ENCODE data around the gene POLR2A. TPM values are rescaled to one million over a fixed set of nuclear protein-coding genes. Genes with fewer than 3 reads are reported as not detected.
A peak's percentile ranks its signal among the peaks of the same experiment; 100 is the strongest.

The POLR2A gene
- total RNA-seq, 1 experiment from 2014 or later, result 47.1 TPM

- Histone ChIP-seq H2AFZ (ENCODE audit: low read length) (no peak overlapping the region), H3K27ac (ENCODE audit: low read length) (no peak overlapping the region), H3K36me3 (ENCODE audit: low read depth, low read length) (peaks cover 61% of the 10 kb centered on the region), H3K9ac (ENCODE audit: low read length) (no peak overlapping the region), H3K4me3 (ENCODE audit: low read length) (no peak overlapping the region), H3K4me1 (ENCODE audit: insufficient read depth, low read length) (no peaks in the 10 kb centered on the region), H3F3A (ENCODE audit: low read length, unreplicated experiment) (no peaks in the 10 kb centered on the region), H4K20me1 (ENCODE audit: low read length) (no peaks in the 10 kb centered on the region), H3K79me2 (ENCODE audit: low read length) (no peaks in the 10 kb centered on the region), H3K9me3 (ENCODE audit: low read length) (no peaks in the 10 kb centered on the region), H3K9me2 (replicated peaks; ENCODE audit: low read length) (no peaks in the 10 kb centered on the region), H3K27me3 (ENCODE audit: low read length) (no peaks in the 10 kb centered on the region), H3K4me2 (ENCODE audit: low read length) (no peak overlapping the region)
- no peak for ATAC-seq
- POLR2A ChIA-PET (ENCODE audit: unreplicated experiment), result no interaction called here
- intact Hi-C loops (cut with micrococcal nuclease), result no loop called here
- BruUV-seq (replicated peaks), result no TSS peak
- TF ChIP-seq EZH2 (IDR thresholded peaks at IDR 0.05; ENCODE audit: low read length, unreplicated experiment) (no peak), EZH2phosphoT487 (IDR thresholded peaks at IDR 0.05; ENCODE audit: borderline replicate concordance, low read length) (no peak)
- TF ChIP-seq, protein P1, sequence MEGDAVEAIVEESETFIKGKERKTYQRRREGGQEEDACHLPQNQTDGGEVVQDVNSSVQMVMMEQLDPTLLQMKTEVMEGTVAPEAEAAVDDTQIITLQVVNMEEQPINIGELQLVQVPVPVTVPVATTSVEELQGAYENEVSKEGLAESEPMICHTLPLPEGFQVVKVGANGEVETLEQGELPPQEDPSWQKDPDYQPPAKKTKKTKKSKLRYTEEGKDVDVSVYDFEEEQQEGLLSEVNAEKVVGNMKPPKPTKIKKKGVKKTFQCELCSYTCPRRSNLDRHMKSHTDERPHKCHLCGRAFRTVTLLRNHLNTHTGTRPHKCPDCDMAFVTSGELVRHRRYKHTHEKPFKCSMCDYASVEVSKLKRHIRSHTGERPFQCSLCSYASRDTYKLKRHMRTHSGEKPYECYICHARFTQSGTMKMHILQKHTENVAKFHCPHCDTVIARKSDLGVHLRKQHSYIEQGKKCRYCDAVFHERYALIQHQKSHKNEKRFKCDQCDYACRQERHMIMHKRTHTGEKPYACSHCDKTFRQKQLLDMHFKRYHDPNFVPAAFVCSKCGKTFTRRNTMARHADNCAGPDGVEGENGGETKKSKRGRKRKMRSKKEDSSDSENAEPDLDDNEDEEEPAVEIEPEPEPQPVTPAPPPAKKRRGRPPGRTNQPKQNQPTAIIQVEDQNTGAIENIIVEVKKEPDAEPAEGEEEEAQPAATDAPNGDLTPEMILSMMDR (conservative IDR thresholded peaks at IDR 0.05; ENCODE audit: low read depth, low read length), result peak; percentile 43
- no peak for DNase-seq
- CTCF ChIA-PET, result interaction anchor here (0.7 kb wide), 1 partner anchor 68 kb away, joined by 4 read pairs; no protein-coding TSS in a partner anchor
Measured at GRCh38 chr17:7502987-7503386, 18.8 kb downstream of the POLR2A start.

DNA sequence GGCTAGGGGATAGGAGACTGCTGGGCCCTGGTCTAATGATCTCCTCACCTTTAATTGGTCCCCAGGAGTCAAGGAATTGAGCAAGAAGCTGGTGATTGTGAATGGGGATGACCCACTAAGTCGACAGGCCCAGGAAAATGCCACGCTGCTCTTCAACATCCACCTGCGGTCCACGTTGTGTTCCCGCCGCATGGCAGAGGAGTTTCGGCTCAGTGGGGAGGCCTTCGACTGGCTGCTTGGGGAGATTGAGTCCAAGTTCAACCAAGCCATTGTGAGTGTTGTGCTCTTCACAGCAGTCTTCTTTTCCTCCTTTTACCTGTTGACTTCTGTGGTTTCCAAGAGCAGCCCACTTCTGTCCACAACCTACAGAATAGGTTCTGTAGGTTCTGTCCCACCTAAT is 19.4 kb downstream of the POLR2A start:
- POLR2A ChIA-PET (ENCODE audit: unreplicated experiment), result no interaction called here
- Histone ChIP-seq H3K9me3 (ENCODE audit: low read length) (no peaks in the 10 kb centered on the region), H2AFZ (ENCODE audit: low read length) (no peak overlapping the region), H3F3A (ENCODE audit: low read length, unreplicated experiment) (no peaks in the 10 kb centered on the region), H3K4me1 (ENCODE audit: insufficient read depth, low read length) (no peaks in the 10 kb centered on the region), H3K79me2 (ENCODE audit: low read length) (no peaks in the 10 kb centered on the region), H3K9me2 (replicated peaks; ENCODE audit: low read length) (no peaks in the 10 kb centered on the region), H3K36me3 (ENCODE audit: low read depth, low read length) (peaks cover 61% of the 10 kb centered on the region), H3K9ac (ENCODE audit: low read length) (no peak overlapping the region), H3K27me3 (ENCODE audit: low read length) (no peaks in the 10 kb centered on the region), H3K4me3 (ENCODE audit: low read length) (no peak overlapping the region), H3K27ac (ENCODE audit: low read length) (no peak overlapping the region), H3K4me2 (ENCODE audit: low read length) (no peak overlapping the region), H4K20me1 (ENCODE audit: low read length) (no peaks in the 10 kb centered on the region)
- TF ChIP-seq, protein P1 (conservative IDR thresholded peaks at IDR 0.05; ENCODE audit: low read depth, low read length), result no peak
- TF ChIP-seq EZH2phosphoT487 (IDR thresholded peaks at IDR 0.05; ENCODE audit: borderline replicate concordance, low read length) (no peak), EZH2 (IDR thresholded peaks at IDR 0.05; ENCODE audit: low read length, unreplicated experiment) (no peak)
- intact Hi-C loops (cut with micrococcal nuclease), result no loop called here
- no TSS peak for BruUV-seq (replicated peaks)
- no peak for DNase-seq
- CTCF ChIA-PET, result no interaction called here
- ATAC-seq, result no peak

- Histone ChIP-seq H3K9ac (ENCODE audit: low read length) (no peak overlapping the region), H3K36me3 (ENCODE audit: low read depth, low read length) (peaks cover 47% of the 10 kb centered on the region), H3K9me2 (replicated peaks; ENCODE audit: low read length) (no peaks in the 10 kb centered on the region), H3K4me1 (ENCODE audit: insufficient read depth, low read length) (no peaks in the 10 kb centered on the region), H3K79me2 (ENCODE audit: low read length) (no peaks in the 10 kb centered on the region), H3K4me3 (ENCODE audit: low read length) (no peak overlapping the region), H3K9me3 (ENCODE audit: low read length) (no peaks in the 10 kb centered on the region), H3K4me2 (ENCODE audit: low read length) (no peak overlapping the region), H4K20me1 (ENCODE audit: low read length) (no peaks in the 10 kb centered on the region), H2AFZ (ENCODE audit: low read length) (no peak overlapping the region), H3F3A (ENCODE audit: low read length, unreplicated experiment) (no peaks in the 10 kb centered on the region), H3K27me3 (ENCODE audit: low read length) (no peaks in the 10 kb centered on the region), H3K27ac (ENCODE audit: low read length) (no peak overlapping the region)
- no TSS peak for BruUV-seq (replicated peaks)
- ChIA-PET CTCF (no interaction called here), POLR2A (ENCODE audit: unreplicated experiment) (no interaction called here)
- DNase-seq (no peak), ATAC-seq (no peak)
- intact Hi-C loops (cut with micrococcal nuclease), result no loop called here
- TF ChIP-seq EZH2phosphoT487 (IDR thresholded peaks at IDR 0.05; ENCODE audit: borderline replicate concordance, low read length) (no peak), EZH2 (IDR thresholded peaks at IDR 0.05; ENCODE audit: low read length, unreplicated experiment) (no peak)
- TF ChIP-seq, protein P1 (conservative IDR thresholded peaks at IDR 0.05; ENCODE audit: low read depth, low read length), result no peak
Measured at GRCh38 chr17:7508145-7508544, 24.0 kb downstream of the POLR2A start.
